Sigmoid colon (tissue), 4 donors: Measurements from ENCODE around the gene DACT3.

Experiments used
- POLR2AphosphoS5 ChIP-seq, 4 donors: sonication (generic); formaldehyde crosslinking; IDR thresholded peaks; one replicate each; pipeline ENCODE4 v1.6.1; 2017; ENCODE audit warnings: antibody characterized with exemption in 4 of 4
- TF ChIP-seq, protein P1 (sequence below), 4 experiments: fragments of 450-650 bp in 3 of 4; fragments of 200-600 bp in 1 of 4; IDR thresholded peaks; one replicate each; pipeline ENCODE4 v1.5.1; 2016 to 2019; ENCODE audit warnings: antibody characterized with exemption in 4 of 4, mild to moderate bottlenecking in 3 of 4, moderate library complexity in 2 of 4

DNA sequence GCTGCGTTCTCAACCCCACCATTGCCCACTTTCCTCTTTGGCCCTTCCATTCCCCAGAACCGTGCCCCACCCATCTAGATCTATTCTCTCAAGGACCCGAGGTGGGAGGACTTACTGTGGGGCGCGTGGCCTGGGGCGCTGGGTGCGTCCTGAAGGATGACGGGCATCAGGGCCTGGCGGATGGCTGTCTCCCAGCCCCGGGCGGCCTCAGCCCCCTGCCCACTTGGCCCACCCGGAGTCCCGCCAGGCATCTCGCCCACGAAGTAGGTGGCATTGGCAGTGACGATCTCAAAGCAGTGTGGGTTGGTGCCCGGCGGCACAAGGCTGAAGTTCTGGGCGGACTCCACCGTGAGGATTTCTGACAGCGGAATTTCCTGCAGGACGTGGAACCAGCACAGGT, 32.8 kb upstream of the DACT3 start:
- TF ChIP-seq, protein P1, sequence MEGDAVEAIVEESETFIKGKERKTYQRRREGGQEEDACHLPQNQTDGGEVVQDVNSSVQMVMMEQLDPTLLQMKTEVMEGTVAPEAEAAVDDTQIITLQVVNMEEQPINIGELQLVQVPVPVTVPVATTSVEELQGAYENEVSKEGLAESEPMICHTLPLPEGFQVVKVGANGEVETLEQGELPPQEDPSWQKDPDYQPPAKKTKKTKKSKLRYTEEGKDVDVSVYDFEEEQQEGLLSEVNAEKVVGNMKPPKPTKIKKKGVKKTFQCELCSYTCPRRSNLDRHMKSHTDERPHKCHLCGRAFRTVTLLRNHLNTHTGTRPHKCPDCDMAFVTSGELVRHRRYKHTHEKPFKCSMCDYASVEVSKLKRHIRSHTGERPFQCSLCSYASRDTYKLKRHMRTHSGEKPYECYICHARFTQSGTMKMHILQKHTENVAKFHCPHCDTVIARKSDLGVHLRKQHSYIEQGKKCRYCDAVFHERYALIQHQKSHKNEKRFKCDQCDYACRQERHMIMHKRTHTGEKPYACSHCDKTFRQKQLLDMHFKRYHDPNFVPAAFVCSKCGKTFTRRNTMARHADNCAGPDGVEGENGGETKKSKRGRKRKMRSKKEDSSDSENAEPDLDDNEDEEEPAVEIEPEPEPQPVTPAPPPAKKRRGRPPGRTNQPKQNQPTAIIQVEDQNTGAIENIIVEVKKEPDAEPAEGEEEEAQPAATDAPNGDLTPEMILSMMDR (IDR thresholded peaks at IDR 0.05) = no peak
- no peak for TF ChIP-seq POLR2AphosphoS5 (IDR thresholded peaks at IDR 0.05)
